ENCODE results near the gene DHRS13.

DNA sequence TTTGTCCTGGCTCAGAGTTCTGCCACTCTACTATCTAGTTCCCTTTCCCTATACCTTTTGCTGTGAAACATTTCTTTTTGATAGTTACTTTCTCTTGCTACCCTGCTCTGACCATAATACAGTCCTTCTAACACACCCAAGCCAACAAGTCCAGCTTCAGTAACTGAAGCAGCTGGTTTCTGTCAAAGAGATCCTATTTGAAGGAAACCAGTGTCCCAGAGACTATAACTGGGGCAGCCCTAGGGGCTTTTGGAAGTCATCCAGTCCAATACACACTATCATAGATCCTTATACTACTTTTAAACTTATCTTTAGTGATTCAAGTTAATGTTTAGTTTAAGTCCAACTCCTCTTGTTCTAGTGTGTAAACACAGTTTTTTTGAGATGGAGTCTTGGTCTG lies 17.3 kb upstream of the DHRS13 start:
- TF ChIP-seq POLR2A (IDR thresholded peaks at IDR 0.05) (no peak), POLR2AphosphoS5 (IDR thresholded peaks at IDR 0.05; ENCODE audit: insufficient read depth in 1 of 2, low read depth in 1 of 2) (no peak)
- TF ChIP-seq, protein P1, sequence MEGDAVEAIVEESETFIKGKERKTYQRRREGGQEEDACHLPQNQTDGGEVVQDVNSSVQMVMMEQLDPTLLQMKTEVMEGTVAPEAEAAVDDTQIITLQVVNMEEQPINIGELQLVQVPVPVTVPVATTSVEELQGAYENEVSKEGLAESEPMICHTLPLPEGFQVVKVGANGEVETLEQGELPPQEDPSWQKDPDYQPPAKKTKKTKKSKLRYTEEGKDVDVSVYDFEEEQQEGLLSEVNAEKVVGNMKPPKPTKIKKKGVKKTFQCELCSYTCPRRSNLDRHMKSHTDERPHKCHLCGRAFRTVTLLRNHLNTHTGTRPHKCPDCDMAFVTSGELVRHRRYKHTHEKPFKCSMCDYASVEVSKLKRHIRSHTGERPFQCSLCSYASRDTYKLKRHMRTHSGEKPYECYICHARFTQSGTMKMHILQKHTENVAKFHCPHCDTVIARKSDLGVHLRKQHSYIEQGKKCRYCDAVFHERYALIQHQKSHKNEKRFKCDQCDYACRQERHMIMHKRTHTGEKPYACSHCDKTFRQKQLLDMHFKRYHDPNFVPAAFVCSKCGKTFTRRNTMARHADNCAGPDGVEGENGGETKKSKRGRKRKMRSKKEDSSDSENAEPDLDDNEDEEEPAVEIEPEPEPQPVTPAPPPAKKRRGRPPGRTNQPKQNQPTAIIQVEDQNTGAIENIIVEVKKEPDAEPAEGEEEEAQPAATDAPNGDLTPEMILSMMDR (IDR thresholded peaks at IDR 0.05), result no peak

All from vagina (tissue), 2 donors.